Thyroid gland (tissue), 4 donors: ENCODE results near the gene RSL24D1.

Source experiments
- CTCF ChIP-seq, 6 experiments: fragments of 200-600 bp in 3 of 6; fragments of 450-650 bp in 3 of 6; sonication (generic) in 3 of 6; IDR thresholded peaks; one replicate each; pipeline ENCODE4 v1.5.1; 2016 to 2019; ENCODE audit warnings: antibody characterized with exemption in 6 of 6, mild to moderate bottlenecking in 2 of 6, inconsistent platforms in 1 of 6, moderate library complexity in 1 of 6
- POLR2A ChIP-seq, 2 donors: fragments of 450-650 bp; IDR thresholded peaks; one replicate each; pipeline ENCODE4 v1.6.1; 2017; ENCODE audit warnings: antibody characterized with exemption in 2 of 2, mild to moderate bottlenecking in 2 of 2, moderate library complexity in 1 of 2

GRCh38 chr15:55230953-55231352 is 34.2 kb upstream of the RSL24D1 start:
- TF ChIP-seq CTCF (IDR thresholded peaks at IDR 0.05) = no peak
- TF ChIP-seq POLR2A (IDR thresholded peaks at IDR 0.05) = no peak
